IMR-90 (cell line): Measurements from ENCODE around the gene ABHD17A. TPM values are rescaled to one million over a fixed set of nuclear protein-coding genes. Genes with fewer than 3 reads are reported as not detected.

Source experiments
- ATAC-seq: fragments of 200-7000 bp; cut with Tn5 transposase; 2 replicates; pipeline ENCODE4 v1.9.1; 2020; ENCODE audit warnings: low read depth, mild to moderate bottlenecking, moderate library complexity
- BruUV-seq: library from RNA; stranded (reverse); fragments of 400-500 nt; replicated peaks from 2 replicates; lab custom pipeline; 2021; lab: Mats Ljungman, UMichigan
- CTCF ChIA-PET: fragments of 300-600 bp; formaldehyde crosslinking; extraction: SDS; loops from one replicate; lab custom pipeline; 2021; ENCODE audit warnings: antibody characterized with exemption; lab: Yijun Ruan, JAX
- POLR2A ChIA-PET: fragments of 300-600 bp; sonication (Branson Sonifier 250); formaldehyde crosslinking; loops from one replicate; lab custom pipeline; 2022; ENCODE audit warnings: antibody characterized with exemption; ENCODE audit not compliant: unreplicated experiment; lab: Charles Lee
- DNase-seq: peaks from one replicate; pipeline ENCODE4 v3.0.0; 2013
- H2AFZ ChIP-seq: replicated peaks from 2 replicates; pipeline ENCODE3; 2013; ENCODE audit warnings: low read length, mild to moderate bottlenecking; ENCODE audit not compliant: poor library complexity
- H2AK5ac ChIP-seq: 2 replicates; pipeline ENCODE4 v1.6.1; 2013; ENCODE audit warnings: low read depth, low read length, inconsistent platforms
- H2AK9ac ChIP-seq: replicated peaks from 2 replicates; pipeline ENCODE3; 2013; ENCODE audit warnings: mild to moderate bottlenecking, low read depth, low read length, moderate library complexity; ENCODE audit not compliant: poor library complexity
- H2BK120ac ChIP-seq: 2 replicates; pipeline ENCODE4 v1.6.1; 2013; ENCODE audit warnings: low read depth, low read length, inconsistent platforms
- H2BK15ac ChIP-seq: 3 replicates; pipeline ENCODE4 v1.6.1; 2013; ENCODE audit warnings: low read depth, low read length, inconsistent platforms
- H2BK20ac ChIP-seq: 2 replicates; pipeline ENCODE4 v1.6.1; 2013; ENCODE audit warnings: low read depth, mild to moderate bottlenecking, inconsistent platforms, low read length, moderate library complexity
- H2BK5ac ChIP-seq: 2 replicates; pipeline ENCODE4 v1.6.1; 2013; ENCODE audit warnings: mild to moderate bottlenecking, low read depth, low read length, inconsistent platforms; ENCODE audit not compliant: poor library complexity, severe bottlenecking
- H3K14ac ChIP-seq: replicated peaks from 2 replicates; pipeline ENCODE4 v1.6.1; 2013; ENCODE audit warnings: low read depth, low read length, inconsistent platforms
- H3K18ac ChIP-seq: 2 replicates; pipeline ENCODE4 v1.6.1; 2013; ENCODE audit warnings: low read depth, low read length, control low read depth
- H3K23ac ChIP-seq: 2 replicates; pipeline ENCODE4 v1.6.1; 2013; ENCODE audit warnings: low read depth, low read length, inconsistent platforms
- H3K27ac ChIP-seq: 2 replicates; pipeline ENCODE4 v1.5.1; 2013; ENCODE audit warnings: mild to moderate bottlenecking, control low read depth, low read length; ENCODE audit not compliant: insufficient read depth
- H3K27me3 ChIP-seq: 2 replicates; pipeline ENCODE4 v1.6.1; 2013; ENCODE audit warnings: low read length; ENCODE audit not compliant: control insufficient read depth, insufficient read depth
- H3K36me3 ChIP-seq: 2 replicates; pipeline ENCODE4 v1.6.1; 2013; ENCODE audit warnings: low read length, mixed read lengths; ENCODE audit not compliant: control insufficient read depth, insufficient read depth
- H3K4ac ChIP-seq: 2 replicates; pipeline ENCODE4 v1.6.1; 2013; ENCODE audit warnings: low read depth, low read length, inconsistent platforms
- H3K4me1 ChIP-seq: 2 replicates; pipeline ENCODE4 v1.6.1; 2013; ENCODE audit warnings: low read length, mixed read lengths; ENCODE audit not compliant: control insufficient read depth, insufficient read depth
- H3K4me2 ChIP-seq: 2 replicates; pipeline ENCODE4 v1.6.1; 2013; ENCODE audit warnings: low read depth, mild to moderate bottlenecking, control low read depth, low read length, moderate library complexity
- H3K4me3 ChIP-seq: 2 replicates; pipeline ENCODE4 v1.5.1; 2013; ENCODE audit warnings: low read depth, mild to moderate bottlenecking, control low read depth, low read length, moderate library complexity; ENCODE audit not compliant: insufficient read depth
- H3K56ac ChIP-seq: 2 replicates; pipeline ENCODE4 v1.6.1; 2013; ENCODE audit warnings: low read length, inconsistent platforms; ENCODE audit not compliant: insufficient read depth; ENCODE audit errors: extremely low read depth
- H3K79me1 ChIP-seq, 2 experiments: 2 replicates each; pipeline ENCODE4 v1.6.1; 2013; ENCODE audit warnings: low read length in 2 of 2, inconsistent platforms in 1 of 2, low read depth in 1 of 2
- H3K9ac ChIP-seq: 2 replicates; pipeline ENCODE4 v1.6.1; 2013; ENCODE audit warnings: low read depth, low read length, control low read depth
- H3K9me1 ChIP-seq: 2 replicates; pipeline ENCODE4 v1.6.1; 2013; ENCODE audit warnings: low read length, inconsistent platforms; ENCODE audit not compliant: insufficient read depth
- H3K9me3 ChIP-seq: 2 replicates; pipeline ENCODE4 v1.6.1; 2013; ENCODE audit warnings: low read length; ENCODE audit not compliant: control insufficient read depth, insufficient read depth
- H4K20me1 ChIP-seq: 2 replicates; pipeline ENCODE4 v1.6.1; 2013; ENCODE audit warnings: low read length, inconsistent platforms; ENCODE audit not compliant: insufficient read depth
- H4K5ac ChIP-seq: 2 replicates; pipeline ENCODE4 v1.6.1; 2013; ENCODE audit warnings: mild to moderate bottlenecking, low read depth, low read length, control low read depth
- H4K8ac ChIP-seq, 2 experiments: 2 replicates each; pipeline ENCODE4 v1.6.1; 2013; ENCODE audit warnings: low read depth in 2 of 2, low read length in 2 of 2, control low read depth in 1 of 2, inconsistent platforms in 1 of 2
- H4K91ac ChIP-seq: 2 replicates; pipeline ENCODE4 v1.6.1; 2013; ENCODE audit warnings: low read depth, low read length, inconsistent platforms; ENCODE audit not compliant: insufficient read depth
- CEBPB ChIP-seq: IDR thresholded peaks from 2 replicates; pipeline ENCODE4 v1.6.1; 2012; ENCODE audit warnings: low read depth, low read length, improper control_type of control experiment
- CHD1 ChIP-seq: IDR thresholded peaks from 2 replicates; pipeline ENCODE4 v1.6.1; 2012; ENCODE audit warnings: low read depth, low read length, improper control_type of control experiment
- FOS ChIP-seq: fragments of 150-350 bp; IDR thresholded peaks from 2 replicates; pipeline ENCODE4 v1.6.1; 2016; ENCODE audit warnings: low read depth, low read length
- MAFK ChIP-seq: IDR thresholded peaks from 2 replicates; pipeline ENCODE4 v1.6.1; 2012; ENCODE audit warnings: low read depth, low read length, improper control_type of control experiment
- MXI1 ChIP-seq: IDR thresholded peaks from 2 replicates; pipeline ENCODE4 v1.6.1; 2012; ENCODE audit warnings: low read depth, mild to moderate bottlenecking, low read length, moderate library complexity, borderline replicate concordance
- NFE2L2 ChIP-seq: fragments of 150-350 bp; IDR thresholded peaks from 2 replicates; pipeline ENCODE4 v1.6.1; 2016; ENCODE audit warnings: low read depth, mild to moderate bottlenecking, low read length
- POLR2A ChIP-seq: IDR thresholded peaks from 2 replicates; pipeline ENCODE4 v1.6.1; 2012; ENCODE audit warnings: mild to moderate bottlenecking, low read depth, low read length
- RAD21 ChIP-seq: IDR thresholded peaks from 2 replicates; pipeline ENCODE4 v1.6.1; 2012; ENCODE audit warnings: low read length, improper control_type of control experiment
- RCOR1 ChIP-seq: IDR thresholded peaks from 2 replicates; pipeline ENCODE4 v1.6.1; 2012; ENCODE audit warnings: mild to moderate bottlenecking, low read length, improper control_type of control experiment; ENCODE audit not compliant: insufficient replicate concordance
- RFX5 ChIP-seq: IDR thresholded peaks from 2 replicates; pipeline ENCODE4 v1.8.0; 2012; ENCODE audit warnings: low read depth, mild to moderate bottlenecking, low read length, moderate library complexity
- SMC3 ChIP-seq: fragments of 150-350 bp; IDR thresholded peaks from 2 replicates; pipeline ENCODE4 v1.6.1; 2016; ENCODE audit warnings: low read depth, mild to moderate bottlenecking, antibody characterized with exemption, low read length, moderate library complexity
- WGBS, 2 experiments: methylation state at CpG; one replicate each; pipeline versions ENCODE4 v1.1.5 to v1.1.7; 2013; ENCODE audit warnings: missing lambda C conversion rate in 2 of 2; ENCODE audit not compliant: insufficient read length in 1 of 2; ENCODE audit errors: extremely low coverage in 2 of 2; 5-methylcytosine and 5-hydroxymethylcytosine counted together
- dilution Hi-C: fragments of 300-500 bp; cut with HindIII; formaldehyde crosslinking; loops from one replicate; pipeline ENCODE4 v1.14.3; 2018; ENCODE audit warnings: low sequenced_read_pairs; ENCODE audit not compliant: unreplicated experiment
- in situ Hi-C: fragments of 300-500 bp; cut with MboI; formaldehyde crosslinking; loops from 3 replicates; pipeline ENCODE4 v1.14.3; 2019; ENCODE audit warnings: low sequenced_read_pairs, inconsistent platforms, mixed read lengths
- intact Hi-C: fragments of 100-400 bp; cut with micrococcal nuclease; formaldehyde crosslinking; loops from 2 replicates; pipeline ENCODE4 v1.10.0; 2022
- polyA plus RNA-seq, 3 experiments: library from polyadenylated mRNA; depleted of rRNA; stranded (reverse); fragments of >200 nt; gene quantifications; 2 replicates each; pipeline ENCODE4 v1.2.3, GENCODE V29; 2012; ENCODE audit warnings: low replicate concordance in 1 of 3
- total RNA-seq: library from RNA; depleted of rRNA; stranded (reverse); fragments of >200 nt; gene quantifications from 2 replicates; pipeline ENCODE4 v1.2.3, GENCODE V29; 2012
- TF ChIP-seq, protein P1 (sequence below): fragments of 150-350 bp; IDR thresholded peaks from 2 replicates; pipeline ENCODE4 v1.6.1; 2017; ENCODE audit warnings: mild to moderate bottlenecking, antibody characterized with exemption, low read length, low read depth
- TF ChIP-seq, protein P2 (sequence below): fragments of 150-350 bp; IDR thresholded peaks from 2 replicates; pipeline ENCODE4 v1.6.1; 2016; ENCODE audit warnings: low read depth, mild to moderate bottlenecking, low read length, moderate library complexity, borderline replicate concordance
- TF ChIP-seq, protein P3 (sequence below): conservative IDR thresholded peaks from 2 replicates; pipeline ENCODE4 v1.5.1; 2012; ENCODE audit warnings: mild to moderate bottlenecking, low read depth, low read length, improper control_type of control experiment

The ABHD17A gene
- total and polyA plus RNA-seq, 2 of the 4 experiments (the other 2 are of a cell fraction), result 37.8 to 76.2 TPM

DNA sequence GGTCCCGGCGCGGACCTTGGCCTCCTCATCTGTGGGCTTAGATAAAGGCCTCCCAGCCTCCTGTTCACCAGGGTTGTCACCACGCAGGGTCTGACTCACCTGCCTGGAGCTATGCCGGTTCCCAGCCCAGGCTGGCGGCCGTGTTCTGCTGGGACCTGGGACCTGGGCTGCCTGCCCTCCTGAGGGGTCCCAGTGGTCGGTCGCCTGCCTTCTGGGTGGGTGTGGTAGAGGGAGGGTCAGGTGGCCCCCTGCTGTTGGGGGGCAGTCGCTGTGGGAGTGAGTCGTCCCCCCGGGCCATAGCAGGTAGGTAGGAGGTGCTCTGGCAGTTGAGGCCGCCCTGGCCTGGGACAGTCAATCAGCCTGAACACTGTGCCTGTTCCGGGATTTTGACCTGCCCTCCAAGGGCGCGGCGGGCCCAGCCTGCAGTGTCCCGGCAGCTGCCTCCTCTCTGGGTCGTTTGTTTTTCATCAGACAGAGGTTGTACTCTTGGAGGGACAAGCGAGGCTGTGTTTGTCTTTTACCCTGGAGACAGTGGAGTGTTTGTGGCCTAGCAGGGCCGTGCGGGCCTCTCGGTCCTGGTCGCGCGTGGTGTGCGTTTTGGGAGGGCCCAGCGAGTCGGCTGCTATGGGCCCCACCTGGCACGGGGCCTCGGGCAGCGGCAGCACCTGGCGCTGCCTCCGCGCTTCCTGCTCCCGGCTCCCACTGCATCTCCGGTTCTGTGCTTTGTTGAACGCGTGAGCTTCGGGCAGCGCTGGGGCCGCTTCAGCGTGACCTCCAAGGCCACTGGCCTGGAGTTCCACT is 22.5 kb upstream of the ABHD17A start:
- DNase-seq (no peak), ATAC-seq (no peak)
- Histone ChIP-seq H4K20me1 (peaks cover 40% of the 10 kb centered on the region), H3K27ac (no peak overlapping the region), H3K36me3 (peaks cover 4% of the 10 kb centered on the region; the same call in 1 of the 2 replicates), H2BK20ac (no peak overlapping the region), H3K4me2 (no peak overlapping the region), H2BK15ac (no peak overlapping the region), H4K91ac (no peak overlapping the region), H3K27me3 (no peaks in the 10 kb centered on the region), H3K9me3 (no peaks in the 10 kb centered on the region), H3K56ac (no peak overlapping the region), H3K23ac (no peak overlapping the region), H3K9me1 (peaks cover 13% of the 10 kb centered on the region; the same call in 1 of the 2 replicates), H3K14ac (no peak overlapping the region), H2AK9ac (no peak overlapping the region), H3K4me3 (no peak overlapping the region), H2AK5ac (no peak overlapping the region), H4K5ac (no peak overlapping the region), H2AFZ (no peak overlapping the region), H3K4me1 (peaks cover 10% of the 10 kb centered on the region), H3K4ac (no peak overlapping the region), H4K8ac (no peak overlapping the region), H3K18ac (no peak overlapping the region), H3K9ac (no peak overlapping the region), H2BK120ac (no peak overlapping the region), H2BK5ac (no peak overlapping the region), H3K79me1 (peaks cover 17 to 59% of the 10 kb centered on the region in 2 experiments)
- in situ Hi-C loops, result no loop called here
- intact Hi-C loops, result no loop called here
- dilution Hi-C loops, result no loop called here
- CTCF ChIA-PET, result no interaction called here
- WGBS, 2 experiments, result 93% methylated on average over 22 of the region's 43 CpGs; no CpG with 5 or more reads in 1 of the 2 experiments
- no peak for TF ChIP-seq RFX5
- TF ChIP-seq NFE2L2, result no peak
- TF ChIP-seq SMC3, result no peak
- TF ChIP-seq CEBPB, result no peak
- TF ChIP-seq, protein P1, sequence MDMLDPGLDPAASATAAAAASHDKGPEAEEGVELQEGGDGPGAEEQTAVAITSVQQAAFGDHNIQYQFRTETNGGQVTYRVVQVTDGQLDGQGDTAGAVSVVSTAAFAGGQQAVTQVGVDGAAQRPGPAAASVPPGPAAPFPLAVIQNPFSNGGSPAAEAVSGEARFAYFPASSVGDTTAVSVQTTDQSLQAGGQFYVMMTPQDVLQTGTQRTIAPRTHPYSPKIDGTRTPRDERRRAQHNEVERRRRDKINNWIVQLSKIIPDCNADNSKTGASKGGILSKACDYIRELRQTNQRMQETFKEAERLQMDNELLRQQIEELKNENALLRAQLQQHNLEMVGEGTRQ, result no peak
- no peak for TF ChIP-seq MXI1
- TF ChIP-seq POLR2A, result no peak
- TF ChIP-seq RCOR1, result no peak
- TF ChIP-seq, protein P2, sequence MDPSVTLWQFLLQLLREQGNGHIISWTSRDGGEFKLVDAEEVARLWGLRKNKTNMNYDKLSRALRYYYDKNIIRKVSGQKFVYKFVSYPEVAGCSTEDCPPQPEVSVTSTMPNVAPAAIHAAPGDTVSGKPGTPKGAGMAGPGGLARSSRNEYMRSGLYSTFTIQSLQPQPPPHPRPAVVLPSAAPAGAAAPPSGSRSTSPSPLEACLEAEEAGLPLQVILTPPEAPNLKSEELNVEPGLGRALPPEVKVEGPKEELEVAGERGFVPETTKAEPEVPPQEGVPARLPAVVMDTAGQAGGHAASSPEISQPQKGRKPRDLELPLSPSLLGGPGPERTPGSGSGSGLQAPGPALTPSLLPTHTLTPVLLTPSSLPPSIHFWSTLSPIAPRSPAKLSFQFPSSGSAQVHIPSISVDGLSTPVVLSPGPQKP, result no peak
- TF ChIP-seq, protein P3, sequence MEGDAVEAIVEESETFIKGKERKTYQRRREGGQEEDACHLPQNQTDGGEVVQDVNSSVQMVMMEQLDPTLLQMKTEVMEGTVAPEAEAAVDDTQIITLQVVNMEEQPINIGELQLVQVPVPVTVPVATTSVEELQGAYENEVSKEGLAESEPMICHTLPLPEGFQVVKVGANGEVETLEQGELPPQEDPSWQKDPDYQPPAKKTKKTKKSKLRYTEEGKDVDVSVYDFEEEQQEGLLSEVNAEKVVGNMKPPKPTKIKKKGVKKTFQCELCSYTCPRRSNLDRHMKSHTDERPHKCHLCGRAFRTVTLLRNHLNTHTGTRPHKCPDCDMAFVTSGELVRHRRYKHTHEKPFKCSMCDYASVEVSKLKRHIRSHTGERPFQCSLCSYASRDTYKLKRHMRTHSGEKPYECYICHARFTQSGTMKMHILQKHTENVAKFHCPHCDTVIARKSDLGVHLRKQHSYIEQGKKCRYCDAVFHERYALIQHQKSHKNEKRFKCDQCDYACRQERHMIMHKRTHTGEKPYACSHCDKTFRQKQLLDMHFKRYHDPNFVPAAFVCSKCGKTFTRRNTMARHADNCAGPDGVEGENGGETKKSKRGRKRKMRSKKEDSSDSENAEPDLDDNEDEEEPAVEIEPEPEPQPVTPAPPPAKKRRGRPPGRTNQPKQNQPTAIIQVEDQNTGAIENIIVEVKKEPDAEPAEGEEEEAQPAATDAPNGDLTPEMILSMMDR, result no peak
- TF ChIP-seq MAFK, result no peak
- TF ChIP-seq CHD1, result no peak
- no peak for TF ChIP-seq RAD21
- no peak for TF ChIP-seq FOS
- no TSS peak for BruUV-seq
- POLR2A ChIA-PET, result no interaction called here
